GM12873 (cell line): ENCODE results near the gene TMEM243.
A peak's percentile ranks its signal among the peaks of the same experiment; 100 is the strongest.

Source experiments
- CTCF ChIP-seq: IDR thresholded peaks from 2 replicates; pipeline ENCODE4 v1.5.1; 2012; ENCODE audit warnings: low read depth, mild to moderate bottlenecking, moderate library complexity, low read length, control low read depth; ENCODE audit not compliant: insufficient read depth; ENCODE audit errors: missing control alignments

TMEM243 gene

DNA sequence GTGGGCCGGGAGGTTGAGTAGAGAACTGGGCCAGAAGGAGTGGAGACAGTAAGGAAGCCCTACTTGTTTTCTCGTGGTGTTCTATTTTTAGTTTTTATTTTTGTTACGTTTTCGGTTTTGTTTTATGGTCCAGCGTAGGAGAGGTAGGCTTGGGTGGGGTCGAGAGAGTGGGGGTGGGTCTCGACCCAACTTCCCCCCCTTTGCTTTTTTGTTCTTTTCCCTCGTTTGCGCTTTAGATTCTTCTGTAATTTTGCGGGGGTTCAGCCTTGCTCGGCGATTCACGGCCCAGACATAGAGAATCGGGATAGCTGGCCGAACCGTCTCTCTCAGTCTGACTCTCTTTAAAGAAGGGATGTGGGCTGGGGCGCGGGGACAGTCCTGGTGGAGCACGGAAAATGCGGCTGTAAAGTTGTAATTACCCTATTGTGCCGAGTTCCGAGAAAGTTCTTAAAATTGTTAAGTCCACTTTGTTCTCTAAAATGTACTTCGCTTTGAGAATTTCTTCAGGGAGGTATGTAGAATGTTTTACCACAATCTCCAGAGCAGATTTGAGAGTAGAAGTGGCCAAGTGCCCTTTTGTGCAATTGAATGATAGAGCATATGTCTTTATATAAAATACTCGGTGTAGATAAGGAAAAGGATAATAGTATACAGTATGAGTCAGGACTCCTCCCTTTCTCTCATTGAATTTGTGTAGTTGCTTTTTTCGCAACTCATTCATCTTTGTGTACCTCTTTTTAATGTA lies 66.5 kb downstream of the TMEM243 start:
- no peak for TF ChIP-seq CTCF

GRCh38 chr7:87152112-87152896 lies 67.2 kb downstream of the TMEM243 start, which contains the start of gene DMTF1:
Gene DMTF1 (plus strand): TSS chr7:87152453. CDS start chr7:87164942, 12,489 bp downstream.
- TF ChIP-seq CTCF = no peak

DNA sequence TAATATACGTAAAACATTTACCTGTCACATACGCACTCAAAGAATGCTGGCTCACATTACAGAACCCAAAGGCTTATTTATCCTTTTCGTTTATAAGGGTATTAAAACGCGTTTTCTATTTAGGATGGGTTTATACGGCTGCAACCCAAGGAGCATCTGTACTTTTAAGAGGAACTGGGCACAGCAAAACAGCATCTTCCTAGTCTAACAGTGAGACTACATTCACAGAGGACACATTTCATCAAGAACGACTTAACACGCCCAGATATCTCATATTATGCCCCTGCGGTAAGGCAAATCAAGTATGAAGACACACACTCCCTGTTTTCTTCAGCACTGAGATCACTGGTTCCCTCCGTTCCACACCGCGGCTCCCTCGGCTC lies 67.8 kb downstream of the TMEM243 start:
- TF ChIP-seq CTCF = no peak

DNA sequence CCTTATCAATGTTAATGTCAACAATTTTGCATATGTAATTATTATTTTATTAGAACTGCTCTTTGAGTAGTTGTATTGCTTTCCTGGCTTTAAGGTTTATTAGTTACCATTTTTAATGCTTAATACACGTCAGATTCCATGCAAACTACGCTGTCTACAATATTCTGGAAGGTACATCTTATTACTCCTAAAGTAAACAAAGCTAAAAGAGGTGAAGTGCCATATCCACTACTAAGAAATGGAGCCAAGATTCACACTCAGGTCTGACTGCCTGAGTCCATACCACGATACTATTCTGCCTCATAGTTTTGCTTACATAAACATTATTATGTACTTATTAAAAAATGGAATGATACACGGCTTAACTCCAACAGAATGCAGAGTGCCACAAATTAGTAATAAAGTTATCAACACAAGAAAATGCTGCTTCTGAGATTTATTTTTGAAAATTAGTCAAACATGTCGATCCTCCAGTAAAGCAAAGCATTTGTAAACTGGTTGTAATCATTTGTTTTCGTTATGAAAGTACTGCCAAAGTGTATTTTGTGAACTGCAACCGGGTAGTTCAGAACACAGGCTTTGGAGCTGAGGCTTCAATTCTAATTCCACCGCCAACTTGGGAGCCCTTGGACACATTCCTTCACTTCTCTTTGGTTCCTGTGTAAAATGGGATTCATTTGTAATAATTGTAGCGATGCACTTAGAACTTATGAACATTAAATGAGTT lies 68.4 kb downstream of the TMEM243 start:
- TF ChIP-seq CTCF = no peak

DNA sequence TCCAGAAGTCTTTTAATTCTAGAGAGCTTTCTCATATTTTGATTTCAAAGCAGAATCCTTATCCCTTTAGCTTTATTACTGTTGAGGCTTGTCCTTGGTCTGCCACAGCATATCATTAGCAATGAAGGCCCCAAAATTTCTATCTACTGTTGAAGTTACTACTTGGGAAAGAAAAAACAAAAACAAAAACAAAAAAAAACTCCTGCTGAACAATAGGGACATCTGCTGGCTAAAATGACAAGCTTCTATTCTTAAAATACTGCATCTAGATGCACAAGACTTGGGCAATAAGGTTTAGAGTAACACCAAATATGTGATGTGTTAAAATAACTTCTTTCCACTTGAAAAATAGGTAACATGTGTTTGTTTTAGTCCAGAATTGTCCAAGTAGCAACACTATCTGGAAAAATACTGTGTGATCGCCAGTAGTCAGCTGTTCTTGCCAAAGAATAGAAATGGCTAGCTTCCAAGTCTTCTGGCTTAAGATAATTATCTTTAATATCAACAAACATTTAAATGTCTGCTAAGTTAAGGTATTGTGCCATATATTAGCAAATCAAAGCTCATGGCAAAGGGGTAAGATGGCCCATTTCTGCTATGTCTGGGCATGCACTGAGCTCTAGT lies 71.1 kb downstream of the TMEM243 start:
- peak; percentile 62 for TF ChIP-seq CTCF

GRCh38 chr7:87147500-87147899 lies 72.0 kb downstream of the TMEM243 start:
- no peak for TF ChIP-seq CTCF
